ENCODE results near the gene KLHL36.

KLHL36 gene

GRCh38 chr16:84643180-84643583 is 5.1 kb upstream of the KLHL36 start:
- peak; percentile 30 for DNase-seq

- no peak for DNase-seq
These were observed 4.6 kb upstream of the KLHL36 start for GRCh38 chr16:84643674-84644073.

DNA sequence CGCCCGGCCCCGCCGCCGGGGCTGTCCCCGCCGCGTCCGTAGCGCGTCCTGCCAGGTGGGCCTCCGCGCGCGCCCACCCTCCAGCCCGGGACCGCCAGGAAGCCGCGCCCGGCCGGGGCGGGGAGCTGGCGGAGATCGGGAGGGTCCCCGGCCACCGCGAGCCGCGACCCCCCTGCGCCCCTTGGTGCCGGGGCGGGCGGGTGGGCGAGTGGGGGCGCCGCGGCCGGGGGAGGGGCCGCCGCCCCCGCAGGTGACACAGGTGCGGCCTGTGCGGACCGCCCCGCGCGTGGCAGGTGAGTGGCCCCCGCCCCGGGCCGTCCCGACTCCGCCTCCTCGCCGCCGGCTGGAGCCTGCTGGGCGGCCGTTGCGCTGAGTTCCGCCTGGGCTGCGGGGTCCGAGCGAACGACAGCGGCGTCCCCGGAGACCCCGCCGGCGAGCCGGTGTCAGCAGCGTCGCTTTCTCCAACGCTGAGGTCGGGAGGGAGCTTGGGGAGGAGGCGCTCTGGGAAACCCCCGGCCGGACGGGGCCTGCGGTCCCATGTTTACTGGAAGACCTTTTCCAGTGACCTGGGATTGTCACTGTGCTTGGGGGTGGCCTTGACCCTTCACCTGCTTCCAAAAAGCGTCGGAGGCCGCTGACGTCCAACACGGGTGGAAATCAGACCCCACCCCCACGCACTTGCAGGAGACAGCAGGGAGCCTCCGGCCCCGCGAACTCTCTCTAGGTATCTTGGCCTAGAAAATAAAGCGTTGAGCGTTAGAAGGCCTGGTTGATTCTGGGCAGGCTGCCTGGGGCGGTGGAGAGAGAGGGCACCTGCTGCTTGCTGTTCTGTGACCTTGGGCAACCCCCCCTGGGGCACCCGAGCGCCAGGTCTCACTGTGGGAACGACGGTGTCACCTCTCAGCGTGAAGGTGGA is 542 bp downstream of the KLHL36 start:
- DNase-seq = peak; percentile 61

DNA sequence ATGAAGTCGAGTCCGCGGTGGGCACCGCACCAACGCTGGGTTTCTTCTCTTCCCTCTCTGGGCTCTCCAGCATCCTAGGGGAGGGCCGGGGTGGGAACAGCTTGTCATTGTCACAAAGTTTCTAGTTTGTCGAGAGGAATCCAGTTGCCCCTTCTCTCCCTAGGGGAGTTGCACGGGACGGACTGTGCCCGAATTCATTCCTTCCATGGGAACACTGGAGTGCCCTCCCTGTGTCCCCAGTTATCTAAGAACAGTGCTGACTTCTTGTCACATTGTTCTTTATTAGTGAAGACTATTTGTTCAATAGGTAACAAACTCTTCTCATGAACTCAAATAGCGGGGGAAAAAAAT is 1.2 kb downstream of the KLHL36 start:
- no peak for DNase-seq

GRCh38 chr16:84650062-84650991 is 2.0 kb downstream of the KLHL36 start:
- DNase-seq = no peak

DNA sequence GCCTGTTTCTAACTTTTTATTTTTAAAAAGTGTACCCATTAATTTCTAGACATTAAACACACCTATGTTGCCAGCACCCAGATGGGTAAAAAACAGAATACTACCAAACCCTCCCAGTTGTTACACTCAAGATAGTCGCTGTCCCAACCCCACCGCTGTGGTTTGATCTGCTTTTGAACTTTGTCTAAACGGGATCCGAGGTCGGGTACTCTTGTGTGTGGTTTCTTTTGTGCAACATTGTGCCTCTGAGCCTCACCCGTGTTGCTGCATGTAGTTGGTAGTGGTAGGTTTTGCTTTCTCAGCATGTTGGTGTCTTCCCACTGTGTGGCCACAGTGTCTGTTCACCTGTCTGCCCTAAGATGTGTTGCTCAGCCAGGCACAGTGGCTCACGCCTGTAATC is 4.3 kb downstream of the KLHL36 start:
- no peak for DNase-seq

DNA sequence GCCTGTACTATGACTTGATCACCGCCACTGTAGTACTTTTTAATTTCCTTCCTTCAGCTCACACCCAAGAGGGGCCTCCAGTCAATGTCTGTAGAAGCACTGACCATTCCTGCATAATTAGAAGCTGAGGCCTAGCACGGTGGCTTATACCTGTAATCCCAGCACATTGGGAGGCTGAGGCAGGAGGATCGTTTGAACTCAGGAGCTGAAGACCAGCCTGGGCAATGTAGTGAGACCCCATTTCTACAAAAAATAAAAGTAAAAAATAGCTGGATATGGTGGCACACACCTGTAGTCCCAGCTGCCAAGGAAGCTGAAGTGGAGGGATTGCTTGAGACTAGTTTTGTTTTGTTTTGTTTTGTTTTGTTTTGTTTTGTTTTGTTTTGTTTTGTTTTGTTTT is 5.9 kb downstream of the KLHL36 start:
- DNase-seq = no peak

GRCh38 chr16:84654998-84655397 is 6.7 kb downstream of the KLHL36 start:
- no peak for DNase-seq

DNA sequence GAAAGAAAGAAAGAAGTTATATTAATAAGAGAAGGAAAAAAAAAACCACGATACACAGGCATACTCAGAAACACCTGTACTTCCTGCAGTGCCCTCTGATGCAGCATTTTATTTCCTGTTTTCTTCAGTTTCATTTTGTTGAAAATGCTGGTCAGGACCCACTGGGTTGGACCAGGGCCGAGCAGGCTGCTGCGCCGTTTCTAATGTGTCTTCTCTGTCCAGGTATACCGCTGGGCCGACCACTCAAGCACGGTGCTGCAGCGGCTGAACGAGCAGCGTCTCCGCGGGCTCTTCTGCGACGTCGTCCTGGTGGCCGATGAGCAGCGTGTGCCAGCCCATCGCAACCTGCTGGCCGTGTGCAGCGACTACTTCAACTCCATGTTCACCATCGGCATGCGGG is 8.3 kb downstream of the KLHL36 start:
- DNase-seq = no peak

DNA sequence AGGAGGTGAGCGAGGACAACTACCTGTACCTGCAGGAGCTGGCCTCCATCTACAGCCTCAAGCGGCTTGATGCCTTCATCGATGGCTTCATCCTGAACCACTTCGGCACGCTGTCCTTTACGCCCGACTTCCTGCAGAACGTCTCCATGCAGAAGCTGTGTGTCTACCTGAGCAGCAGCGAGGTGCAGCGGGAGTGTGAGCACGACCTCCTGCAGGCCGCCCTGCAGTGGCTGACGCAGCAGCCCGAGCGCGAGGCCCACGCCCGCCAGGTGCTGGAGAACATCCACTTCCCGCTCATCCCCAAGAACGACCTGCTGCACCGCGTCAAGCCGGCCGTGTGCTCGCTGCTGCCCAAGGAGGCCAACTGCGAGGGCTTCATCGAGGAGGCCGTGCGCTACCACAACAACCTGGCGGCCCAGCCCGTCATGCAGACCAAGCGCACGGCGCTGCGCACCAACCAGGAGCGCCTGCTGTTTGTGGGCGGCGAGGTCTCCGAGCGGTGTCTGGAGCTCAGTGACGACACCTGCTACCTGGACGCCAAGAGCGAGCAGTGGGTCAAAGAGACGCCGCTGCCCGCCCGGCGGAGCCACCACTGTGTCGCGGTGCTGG is 9.0 kb downstream of the KLHL36 start:
- no peak for DNase-seq

DNA sequence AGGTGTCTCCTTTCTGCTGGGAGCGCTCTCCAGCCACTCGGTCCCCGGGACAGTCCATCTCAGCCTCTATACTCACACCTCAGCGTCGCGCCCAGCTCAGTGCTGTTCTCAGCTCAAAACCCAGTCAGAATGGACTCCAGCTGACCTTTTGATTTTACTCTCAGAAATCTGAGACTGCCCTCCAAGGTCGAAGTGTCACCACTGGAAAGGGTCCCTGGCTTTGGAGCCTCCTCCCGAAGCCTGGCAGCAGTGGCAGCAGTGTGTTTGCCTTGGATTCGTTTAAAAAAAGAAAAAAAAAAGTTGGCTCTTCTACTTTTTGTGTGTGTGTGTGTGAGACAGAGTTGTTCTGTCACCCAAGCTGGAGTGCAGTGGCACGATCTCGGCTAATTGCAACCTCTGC is 10.4 kb downstream of the KLHL36 start:
- no peak for DNase-seq

DNA sequence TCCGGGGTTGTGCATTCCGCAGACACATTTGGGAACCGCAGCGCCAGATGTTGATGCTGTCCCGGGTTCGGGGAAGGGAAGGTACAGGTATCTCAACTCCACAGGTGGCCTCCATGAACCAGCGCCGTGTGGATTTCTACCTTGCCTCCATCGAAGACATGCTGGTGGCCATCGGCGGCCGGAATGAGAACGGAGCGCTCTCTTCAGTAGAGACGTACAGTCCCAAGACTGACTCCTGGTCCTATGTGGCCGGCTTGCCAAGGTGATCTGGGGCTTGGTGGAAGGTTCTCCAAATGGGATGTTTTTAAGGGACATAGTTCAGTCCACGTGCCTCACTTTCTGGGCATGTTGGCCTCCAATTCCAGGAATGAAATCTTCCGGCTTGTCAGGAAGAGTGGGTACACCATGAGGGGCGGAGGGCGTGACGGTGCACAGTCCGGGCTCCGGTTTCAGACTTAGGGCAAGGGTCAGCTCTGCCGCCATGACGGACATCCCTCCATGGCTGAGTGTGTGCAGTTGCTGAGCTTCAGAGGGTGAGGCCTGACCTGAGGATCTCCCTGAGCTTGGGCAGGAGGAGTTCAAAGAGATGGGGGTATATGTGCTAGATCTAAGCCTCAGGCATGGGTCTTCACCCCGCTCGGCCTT is 11.5 kb downstream of the KLHL36 start:
- no peak for DNase-seq

- no peak for DNase-seq
These were observed 12.7 kb downstream of the KLHL36 start for GRCh38 chr16:84660973-84661372.

- no peak for DNase-seq
These were observed 13.2 kb downstream of the KLHL36 start for GRCh38 chr16:84661418-84662060.

- DNase-seq = no peak
These were observed 14.2 kb downstream of the KLHL36 start for GRCh38 chr16:84662471-84662870.

DNA sequence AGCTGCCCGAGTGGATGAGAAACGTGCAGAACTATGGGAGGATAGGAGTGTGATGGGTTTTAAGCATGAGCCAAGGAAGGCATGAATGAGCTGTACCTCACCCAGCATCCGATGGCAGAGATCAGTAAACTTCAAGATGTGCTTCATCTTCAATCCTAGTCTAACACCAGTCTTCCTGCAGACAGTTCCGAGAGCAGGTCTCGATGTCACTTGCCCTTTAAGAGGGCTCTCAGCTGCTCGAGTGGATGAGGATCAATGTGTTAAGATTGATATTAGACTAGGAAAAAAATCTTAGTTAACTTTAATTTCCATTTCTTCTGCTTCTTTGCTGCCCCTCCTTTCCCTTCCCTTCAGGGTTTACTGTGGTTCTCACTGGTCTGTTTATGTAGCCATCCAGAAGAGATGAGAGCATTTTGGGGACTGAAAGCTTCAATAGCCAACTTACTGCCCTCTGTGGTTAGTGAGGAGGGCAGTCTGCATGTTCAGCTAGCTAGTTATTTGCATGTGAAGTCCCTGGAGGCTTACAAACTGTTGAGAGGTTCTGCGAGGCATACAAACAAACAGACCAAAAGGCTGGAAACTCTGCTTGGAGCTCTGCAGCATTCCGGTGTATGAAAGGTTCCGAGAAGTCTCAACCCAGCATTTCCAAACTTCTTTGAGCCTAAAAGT is 15.3 kb downstream of the KLHL36 start:
- no peak for DNase-seq

DNA sequence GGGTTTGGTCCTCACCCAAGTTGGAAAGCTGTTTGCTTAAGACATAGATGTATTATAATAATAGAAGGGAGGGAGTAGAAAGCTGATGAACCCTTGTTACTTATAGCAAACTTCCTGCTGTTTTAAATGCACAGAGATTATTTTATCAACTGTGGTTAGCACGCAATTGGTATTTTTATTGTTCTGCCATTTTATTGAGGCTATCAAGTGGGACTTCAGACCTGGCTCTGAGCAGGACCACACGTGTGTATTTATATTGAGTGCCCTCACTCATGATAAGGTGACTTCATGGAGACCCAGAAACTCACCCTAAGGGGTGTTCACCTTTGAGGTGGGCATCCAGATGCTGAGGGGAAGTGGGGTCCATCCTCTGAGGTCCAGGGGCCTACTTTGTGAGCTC is 17.0 kb downstream of the KLHL36 start:
- DNase-seq = no peak

GRCh38 chr16:84665843-84666242 is 17.5 kb downstream of the KLHL36 start:
- DNase-seq = no peak

- no peak for DNase-seq
These were observed 19.4 kb downstream of the KLHL36 start for GRCh38 chr16:84667600-84668309.

DNA sequence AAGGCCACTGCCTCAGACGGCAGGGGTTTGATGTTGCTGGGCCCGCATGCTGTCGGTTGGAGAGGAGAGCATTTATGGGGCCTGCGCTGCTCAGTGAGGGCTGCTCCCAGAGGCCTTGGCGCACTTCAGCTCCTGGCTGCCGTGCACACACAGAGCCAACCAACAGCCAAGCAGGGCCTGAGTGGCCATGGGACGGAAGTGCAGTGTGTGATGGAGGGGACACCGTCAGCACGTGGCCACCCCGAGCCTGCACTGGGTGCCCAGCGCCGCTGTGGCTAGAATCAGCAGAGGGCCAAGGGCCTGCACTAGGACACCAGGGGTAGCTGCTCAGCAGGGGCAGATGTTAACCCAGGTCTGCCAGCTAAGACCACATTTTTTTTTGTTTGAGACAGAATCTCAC is 21.8 kb downstream of the KLHL36 start:
- no peak for DNase-seq
